Measurements from ENCODE around the gene POLA2.

DNA sequence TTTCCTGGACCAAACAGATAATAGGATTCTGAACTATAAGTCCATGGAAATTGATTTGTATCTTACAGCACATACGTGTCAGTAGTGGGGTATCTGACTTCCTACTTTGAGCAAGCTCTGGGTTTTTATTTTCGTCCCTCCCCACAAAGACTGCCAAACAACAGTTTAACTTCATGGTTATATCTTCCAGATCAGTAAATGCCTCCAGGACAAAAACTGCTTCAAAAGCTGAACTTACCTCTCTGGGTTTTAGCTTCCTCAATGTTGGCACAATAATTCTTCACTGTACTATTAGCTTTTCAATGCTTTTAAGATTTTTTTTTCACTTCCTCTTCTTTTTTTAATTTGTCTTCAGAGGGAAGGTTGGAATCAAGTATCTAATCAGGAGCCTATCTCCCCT lies 67.7 kb downstream of the POLA2 start:
- TF ChIP-seq, protein P1, sequence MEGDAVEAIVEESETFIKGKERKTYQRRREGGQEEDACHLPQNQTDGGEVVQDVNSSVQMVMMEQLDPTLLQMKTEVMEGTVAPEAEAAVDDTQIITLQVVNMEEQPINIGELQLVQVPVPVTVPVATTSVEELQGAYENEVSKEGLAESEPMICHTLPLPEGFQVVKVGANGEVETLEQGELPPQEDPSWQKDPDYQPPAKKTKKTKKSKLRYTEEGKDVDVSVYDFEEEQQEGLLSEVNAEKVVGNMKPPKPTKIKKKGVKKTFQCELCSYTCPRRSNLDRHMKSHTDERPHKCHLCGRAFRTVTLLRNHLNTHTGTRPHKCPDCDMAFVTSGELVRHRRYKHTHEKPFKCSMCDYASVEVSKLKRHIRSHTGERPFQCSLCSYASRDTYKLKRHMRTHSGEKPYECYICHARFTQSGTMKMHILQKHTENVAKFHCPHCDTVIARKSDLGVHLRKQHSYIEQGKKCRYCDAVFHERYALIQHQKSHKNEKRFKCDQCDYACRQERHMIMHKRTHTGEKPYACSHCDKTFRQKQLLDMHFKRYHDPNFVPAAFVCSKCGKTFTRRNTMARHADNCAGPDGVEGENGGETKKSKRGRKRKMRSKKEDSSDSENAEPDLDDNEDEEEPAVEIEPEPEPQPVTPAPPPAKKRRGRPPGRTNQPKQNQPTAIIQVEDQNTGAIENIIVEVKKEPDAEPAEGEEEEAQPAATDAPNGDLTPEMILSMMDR (IDR thresholded peaks at IDR 0.05), result no peak
- no peak for TF ChIP-seq POLR2A (IDR thresholded peaks at IDR 0.05)

All from Peyer's patch (tissue), 4 donors.